Skeletal muscle tissue (tissue), 4 donors: ENCODE measurements around the gene NKX1-2. TPM values are rescaled to one million over a fixed set of nuclear protein-coding genes. Genes with fewer than 3 reads are reported as not detected.
A peak's percentile ranks its signal among the peaks of the same experiment; 100 is the strongest.

Experiments used
- H3K27ac ChIP-seq: one replicate; pipeline ENCODE4 v1.7.0; 2013; ENCODE audit warnings: mild to moderate bottlenecking, low read depth, low read length, inconsistent platforms
- H3K27me3 ChIP-seq, 3 donors: one replicate each; pipeline ENCODE4 v1.7.0; 2013; ENCODE audit warnings: low read length in 3 of 3; ENCODE audit not compliant: control insufficient read depth in 3 of 3, insufficient read depth in 3 of 3
- H3K36me3 ChIP-seq, 3 donors: one replicate each; pipeline ENCODE4 v1.7.0; 2013; ENCODE audit warnings: low read length in 3 of 3; ENCODE audit not compliant: control insufficient read depth in 3 of 3, insufficient read depth in 3 of 3
- H3K4me1 ChIP-seq, 3 donors: one replicate each; pipeline ENCODE4 v1.7.0; 2013; ENCODE audit warnings: low read length in 3 of 3, mild to moderate bottlenecking in 3 of 3; ENCODE audit not compliant: control insufficient read depth in 3 of 3, insufficient read depth in 3 of 3
- H3K4me3 ChIP-seq, 3 donors: one replicate each; pipeline ENCODE4 v1.7.0; 2013; ENCODE audit warnings: low read length in 3 of 3
- H3K9ac ChIP-seq, 3 donors: one replicate each; pipeline ENCODE4 v1.7.0; 2013; ENCODE audit warnings: low read length in 3 of 3, mild to moderate bottlenecking in 3 of 3, moderate library complexity in 2 of 3, low read depth in 1 of 3
- H3K9me3 ChIP-seq, 3 donors: one replicate each; pipeline ENCODE4 v1.7.0; 2013; ENCODE audit warnings: low read length in 3 of 3; ENCODE audit not compliant: control insufficient read depth in 3 of 3
- total RNA-seq: library from RNA; depleted of rRNA; stranded (reverse); fragments of >200 nt; gene quantifications from one replicate; pipeline ENCODE4 v1.2.3, GENCODE V29; 2014
- donor health status: Osteomylitis.

Gene NKX1-2
- not detected for total RNA-seq

DNA sequence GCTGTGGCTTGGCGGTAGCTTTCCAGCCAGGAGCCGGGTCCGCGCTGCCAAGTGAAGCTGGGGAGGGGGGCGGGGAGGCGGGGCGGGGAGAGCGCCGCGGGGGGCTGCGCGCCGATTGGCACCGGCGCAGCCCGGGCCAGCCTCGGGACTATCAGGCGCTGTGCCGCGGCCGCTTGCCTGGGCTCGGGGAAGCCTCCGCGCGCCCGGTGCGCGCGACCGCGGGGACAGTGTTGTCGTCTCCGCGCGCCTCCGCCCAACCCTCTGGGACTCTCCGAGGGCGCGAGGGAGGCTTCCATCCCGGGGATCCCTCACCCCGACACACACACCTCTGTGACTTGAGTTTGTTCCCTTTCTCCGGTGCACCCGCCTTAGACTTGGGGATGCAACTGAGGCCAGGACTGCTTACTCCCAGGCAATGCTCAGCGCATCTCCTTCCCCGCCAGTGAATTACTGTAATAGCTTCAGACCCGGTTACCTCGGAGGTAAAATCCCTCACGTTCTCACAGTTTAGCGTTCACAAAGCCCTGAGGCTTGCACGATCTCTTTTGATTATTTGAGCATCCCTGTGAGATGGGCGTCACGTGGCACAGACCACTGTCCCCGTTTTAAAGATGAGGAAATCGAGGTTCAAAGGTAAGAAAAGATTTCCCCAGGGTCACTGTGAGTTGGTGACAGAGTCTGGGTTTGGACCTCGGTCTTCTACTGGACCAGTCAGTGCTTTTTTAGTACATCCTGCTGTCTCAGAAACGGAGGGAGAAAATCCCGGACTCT is at the start of gene NKX1-2:
NKX1-2 (minus strand) TSS at position 24 of the 771 bp plus-strand sequence. CDS start 92 bp downstream, outside the sequence.
- peaks cover 74 to 77% (median 75%) of the 10 kb centered on the region in 3 donors for H3K27me3 ChIP-seq
- H3K36me3 ChIP-seq = no peaks in the 10 kb centered on the region

DNA sequence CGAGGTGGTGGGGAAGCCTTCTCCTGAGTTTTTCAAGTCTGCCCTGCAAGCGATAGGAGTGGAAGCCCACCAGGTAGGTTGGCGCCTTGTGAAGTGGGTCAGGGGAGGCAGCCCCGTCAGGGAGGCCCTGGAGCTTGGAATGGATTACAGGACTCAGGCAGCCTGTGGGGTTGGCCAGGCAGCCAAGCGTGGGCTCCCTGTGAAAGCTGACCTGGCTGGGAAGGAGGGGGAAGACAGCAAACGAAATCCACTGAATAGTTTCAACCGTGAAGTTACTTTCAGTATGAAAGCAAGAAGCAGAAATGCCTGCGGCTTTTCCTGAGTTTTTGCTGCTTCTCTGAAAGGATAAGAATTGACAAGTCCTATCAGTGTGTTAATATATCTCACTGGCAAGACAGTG is 48.2 kb upstream of the NKX1-2 start:
- Histone ChIP-seq H3K27ac (no peak overlapping the region), H3K4me1 (peaks cover 0 to 7% (median 0%) of the 10 kb centered on the region in 3 donors), H3K4me3 (no peak overlapping the region), H3K36me3 (peaks cover 0 to 5% (median 4%) of the 10 kb centered on the region in 3 donors), H3K9me3 (no peaks in the 10 kb centered on the region), H3K27me3 (no peaks in the 10 kb centered on the region), H3K9ac (no peak overlapping the region)

More for the DNA sequence above, at the start of gene NKX1-2:
- peak within 1 kb of the TSS in 2 of 3 donors; percentile 36 to 56 for H3K4me3 ChIP-seq
- H3K27ac ChIP-seq = no peak within 1 kb of the TSS
- peak within 1 kb of the TSS in 1 of 3 donors; percentile 8 for H3K9ac ChIP-seq
- peaks cover 11 to 19% (median 17%) of the 10 kb centered on the region in 3 donors for H3K4me1 ChIP-seq
- H3K9me3 ChIP-seq = no peaks in the 10 kb centered on the region

DNA sequence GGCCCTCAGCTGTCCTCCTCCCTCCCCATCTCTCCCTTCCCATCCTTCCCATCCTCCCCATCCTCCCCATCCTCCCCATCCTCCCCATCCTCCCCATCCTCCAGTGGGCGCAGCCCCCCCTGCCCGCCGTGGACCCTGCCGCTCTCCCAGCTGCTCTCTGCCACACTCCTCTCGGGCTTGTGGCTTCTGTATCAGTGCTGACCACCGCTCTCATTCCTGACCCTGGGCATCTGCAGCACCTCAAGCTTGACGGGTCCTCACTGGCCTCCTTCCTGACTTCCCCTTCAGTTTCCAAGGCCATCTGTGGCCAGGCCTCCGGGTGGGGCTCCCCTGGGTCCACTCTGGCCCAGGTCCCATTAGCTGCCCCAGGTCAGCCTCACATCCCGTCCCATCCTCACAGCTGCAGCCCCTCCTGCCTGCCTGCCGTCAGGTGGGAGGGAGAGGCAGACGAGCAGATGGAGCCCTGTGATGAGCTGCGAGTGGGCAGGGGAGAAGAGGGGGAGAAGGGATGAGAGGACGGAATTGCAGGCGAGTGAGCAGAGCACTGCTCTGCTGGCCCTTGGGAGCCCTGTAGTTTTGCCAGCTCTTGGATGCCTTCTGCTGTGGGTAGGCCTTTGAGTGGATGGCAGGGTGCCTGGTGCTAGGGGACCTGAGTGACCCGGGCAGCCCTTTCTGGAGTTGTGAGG is 47.5 kb upstream of the NKX1-2 start:
- H3K9ac ChIP-seq = no peak overlapping the region
- H3K27ac ChIP-seq = no peak overlapping the region
- H3K36me3 ChIP-seq = peaks cover 0 to 5% (median 4%) of the 10 kb centered on the region in 3 donors
- H3K27me3 ChIP-seq = no peaks in the 10 kb centered on the region
- H3K4me1 ChIP-seq = peaks cover 0 to 7% (median 0%) of the 10 kb centered on the region in 3 donors
- no peak overlapping the region for H3K4me3 ChIP-seq
- no peaks in the 10 kb centered on the region for H3K9me3 ChIP-seq

DNA sequence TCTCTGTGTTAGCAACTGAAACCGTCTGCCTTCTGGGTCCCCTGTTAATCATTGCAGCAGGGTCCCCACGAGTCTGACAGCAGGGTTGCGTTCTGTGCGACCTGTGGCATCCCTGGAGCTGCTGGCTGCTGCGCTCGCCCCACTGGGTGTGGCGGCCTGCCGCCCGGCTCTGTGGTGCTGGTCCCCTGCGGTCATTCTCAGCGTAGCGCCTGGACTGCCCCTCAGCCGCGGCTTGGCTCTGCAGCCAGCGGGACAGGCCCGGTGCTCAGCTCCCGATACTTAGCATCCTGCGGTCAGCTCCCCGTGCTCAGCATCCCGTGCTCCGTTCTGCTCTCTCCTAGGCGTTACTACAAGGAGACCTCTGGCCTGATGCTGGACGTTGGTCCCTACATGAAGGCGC is 46.8 kb upstream of the NKX1-2 start:
- Histone ChIP-seq H3K9ac (no peak overlapping the region), H3K27me3 (no peaks in the 10 kb centered on the region), H3K36me3 (peaks cover 0 to 5% (median 4%) of the 10 kb centered on the region in 3 donors), H3K4me1 (peaks cover 0 to 7% (median 0%) of the 10 kb centered on the region in 3 donors), H3K4me3 (no peak overlapping the region), H3K9me3 (no peaks in the 10 kb centered on the region), H3K27ac (no peak overlapping the region)

DNA sequence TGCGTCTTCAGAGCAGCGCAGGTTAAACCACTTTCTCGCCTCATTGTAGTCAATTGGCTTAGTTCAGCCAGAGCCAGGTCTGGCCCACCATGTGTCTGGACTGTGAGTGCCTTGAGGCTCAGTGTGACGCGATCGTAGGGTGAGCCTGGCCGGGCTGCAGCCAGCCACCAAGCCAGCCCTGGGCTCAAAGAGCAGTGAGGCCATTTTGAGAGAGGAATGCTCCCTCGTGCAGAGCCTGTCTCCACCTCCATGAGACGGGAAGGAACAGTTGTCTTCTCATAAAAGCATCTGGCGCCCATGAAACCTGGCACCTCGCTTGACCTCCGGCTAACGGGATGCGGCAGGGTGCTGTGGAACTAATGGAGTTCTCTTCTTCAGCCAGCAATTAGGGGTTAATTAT is 46.3 kb upstream of the NKX1-2 start:
- H3K27ac ChIP-seq = no peak overlapping the region
- no peak overlapping the region for H3K4me3 ChIP-seq
- no peak overlapping the region for H3K9ac ChIP-seq
- H3K36me3 ChIP-seq = peaks cover 0 to 5% (median 4%) of the 10 kb centered on the region in 3 donors
- no peaks in the 10 kb centered on the region for H3K27me3 ChIP-seq
- no peaks in the 10 kb centered on the region for H3K9me3 ChIP-seq
- H3K4me1 ChIP-seq = peaks cover 0 to 7% (median 0%) of the 10 kb centered on the region in 3 donors

DNA sequence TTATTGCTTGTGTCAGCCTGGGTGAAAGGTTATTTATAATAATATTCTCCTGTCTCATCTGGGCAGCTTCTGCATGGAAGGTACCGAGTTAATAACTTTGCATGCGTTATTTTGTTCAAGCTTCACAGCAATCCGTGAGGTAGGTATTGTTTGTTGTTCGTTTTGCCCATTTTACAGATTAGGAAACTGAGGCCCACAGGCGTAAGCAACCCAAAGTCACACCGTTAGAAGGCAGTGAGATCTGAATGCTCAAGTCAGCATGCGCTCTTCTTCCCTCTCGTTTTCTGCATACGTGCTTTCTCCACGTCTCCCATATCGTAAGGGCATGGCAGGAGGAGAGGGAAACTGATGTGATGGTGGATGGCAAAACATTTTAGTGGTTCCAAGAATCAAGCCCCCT is 45.9 kb upstream of the NKX1-2 start:
- Histone ChIP-seq H3K9me3 (no peaks in the 10 kb centered on the region), H3K36me3 (peaks cover 0 to 3% (median 2%) of the 10 kb centered on the region in 3 donors), H3K9ac (no peak overlapping the region), H3K4me1 (peaks cover 0 to 7% (median 0%) of the 10 kb centered on the region in 3 donors), H3K27me3 (no peaks in the 10 kb centered on the region), H3K4me3 (no peak overlapping the region), H3K27ac (no peak overlapping the region)

DNA sequence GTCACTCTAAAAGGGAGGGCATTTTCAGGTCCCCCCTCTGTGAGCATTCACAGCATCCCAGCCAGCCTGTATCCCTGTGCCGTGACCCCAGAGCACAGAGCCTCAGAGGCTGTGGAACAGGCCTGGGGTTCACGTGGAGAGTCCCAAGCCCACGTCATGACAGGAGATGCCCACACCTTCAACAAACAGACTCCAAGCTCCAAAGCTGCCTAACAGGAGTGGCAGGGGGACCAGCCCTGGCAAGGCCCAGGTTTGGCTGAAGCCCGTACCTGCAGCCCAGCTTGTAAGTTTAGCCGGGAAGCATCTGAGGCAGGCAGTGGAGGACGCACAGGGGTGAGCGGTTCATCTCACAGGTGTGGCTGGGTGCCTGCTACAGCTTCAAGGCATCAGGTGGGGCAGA is 45.3 kb upstream of the NKX1-2 start:
- peaks cover 0 to 7% (median 0%) of the 10 kb centered on the region in 3 donors for H3K4me1 ChIP-seq
- H3K9ac ChIP-seq = no peak overlapping the region
- no peak overlapping the region for H3K27ac ChIP-seq
- H3K27me3 ChIP-seq = no peaks in the 10 kb centered on the region
- H3K36me3 ChIP-seq = peaks cover 0 to 2% (median 0%) of the 10 kb centered on the region in 3 donors
- no peaks in the 10 kb centered on the region for H3K9me3 ChIP-seq
- H3K4me3 ChIP-seq = no peak overlapping the region

DNA sequence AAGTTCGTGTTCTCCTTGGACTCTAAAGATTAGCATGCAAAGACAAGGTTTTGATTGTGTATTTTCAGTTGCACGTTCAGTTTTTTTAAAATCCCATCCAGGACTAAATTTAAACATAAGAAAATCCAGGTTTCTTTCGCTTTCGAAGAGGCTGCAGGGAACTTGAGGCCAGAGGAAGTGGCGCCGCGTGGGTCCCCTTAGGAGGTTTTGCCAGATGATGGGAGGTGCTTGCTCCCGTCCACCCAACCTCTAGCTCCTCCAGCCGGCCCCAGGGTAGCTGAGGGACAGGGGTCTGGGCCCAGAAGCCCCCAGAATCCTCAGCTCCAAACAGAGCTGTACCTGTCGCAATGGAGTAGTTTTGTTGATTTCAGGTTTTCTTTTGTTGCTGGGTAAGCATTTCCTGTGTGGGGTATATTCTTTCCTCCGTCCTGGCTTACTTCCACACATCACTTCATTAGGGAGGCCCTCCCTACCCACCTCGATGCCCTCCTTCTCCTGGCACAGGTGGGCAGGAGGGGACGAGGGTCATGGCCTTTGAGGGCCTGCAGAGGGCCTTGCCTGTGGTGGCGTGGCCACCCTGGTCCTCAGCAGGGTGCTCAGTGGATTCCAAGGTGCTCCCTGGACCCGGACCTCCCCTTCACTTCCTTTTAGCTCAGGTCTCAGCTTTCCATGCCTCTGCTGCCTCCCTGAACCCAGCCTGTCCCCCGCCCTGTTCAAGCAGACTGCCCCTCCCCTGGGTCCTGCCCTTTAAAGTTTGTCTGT is 44.4 kb upstream of the NKX1-2 start:
- Histone ChIP-seq H3K27me3 (no peaks in the 10 kb centered on the region), H3K9me3 (no peaks in the 10 kb centered on the region), H3K9ac (no peak overlapping the region), H3K27ac (no peak overlapping the region), H3K4me1 (peaks cover 0 to 7% (median 0%) of the 10 kb centered on the region in 3 donors), H3K36me3 (no peaks in the 10 kb centered on the region), H3K4me3 (no peak overlapping the region)

DNA sequence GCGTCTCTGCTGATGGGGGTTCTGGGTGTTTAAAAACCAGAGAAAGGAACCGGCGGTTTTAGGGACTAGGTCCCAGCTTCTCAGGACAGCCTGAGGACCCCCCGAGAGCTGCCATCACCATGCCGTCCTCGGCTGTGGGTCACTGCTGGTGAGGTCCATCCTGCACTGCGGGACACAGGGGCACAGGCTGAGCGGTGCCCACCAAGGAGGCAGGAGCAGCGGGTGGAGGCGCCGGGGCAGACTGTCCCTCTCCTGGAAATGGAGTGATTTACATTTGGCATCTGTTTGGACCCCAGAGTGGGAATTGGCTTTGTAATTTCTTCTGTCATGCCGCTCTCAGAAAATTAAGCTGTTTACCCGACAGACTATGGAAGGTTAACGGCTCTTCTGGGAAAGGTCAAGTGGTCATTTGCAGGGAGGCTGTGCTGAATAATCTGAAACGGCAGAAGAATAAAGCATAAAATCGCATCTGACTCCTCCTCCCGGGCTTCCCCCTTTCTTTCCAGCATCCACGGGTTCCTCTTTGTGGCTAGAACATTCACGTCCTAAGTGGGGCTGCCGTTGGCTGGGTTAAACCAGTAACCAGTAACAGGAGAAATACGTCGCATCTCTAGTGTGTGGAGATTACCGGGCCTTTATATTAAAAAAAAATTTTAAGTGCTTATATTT is 43.5 kb upstream of the NKX1-2 start:
- Histone ChIP-seq H3K9me3 (no peaks in the 10 kb centered on the region), H3K36me3 (no peaks in the 10 kb centered on the region), H3K9ac (no peak overlapping the region), H3K4me1 (peaks cover 0 to 7% (median 0%) of the 10 kb centered on the region in 3 donors), H3K27ac (no peak overlapping the region), H3K27me3 (no peaks in the 10 kb centered on the region), H3K4me3 (no peak overlapping the region)
